ENCODE results near the gene THAP8.

THAP8 gene

GRCh38 chr19:36060430-36060829, 6.3 kb upstream of the THAP8 start:
- Histone ChIP-seq H3K4me1 (no peaks in the 10 kb centered on the region), H3K4me3 (ENCODE audit: low read depth, low read length) (no peak overlapping the region), H3K27me3 (ENCODE audit: control insufficient read depth, insufficient read depth, low read length) (no peaks in the 10 kb centered on the region), H3K4me2 (ENCODE audit: low read length) (no peak overlapping the region), H3K79me2 (no peaks in the 10 kb centered on the region), H3K9ac (no peak overlapping the region), H2AFZ (no peak overlapping the region), H3K9me3 (ENCODE audit: control insufficient read depth, low read length) (no peaks in the 10 kb centered on the region), H3K36me3 (ENCODE audit: control insufficient read depth, insufficient read depth, low read length) (no peaks in the 10 kb centered on the region), H3K27ac (no peak overlapping the region)
- TF ChIP-seq CTCF (IDR thresholded peaks at IDR 0.05) = peak; percentile 10

- H3K36me3 ChIP-seq (ENCODE audit: control insufficient read depth, insufficient read depth, low read length) = no peaks in the 10 kb centered on the region
- H3K9ac ChIP-seq = no peak overlapping the region
- TF ChIP-seq CTCF (IDR thresholded peaks at IDR 0.05) = no peak
- no peak overlapping the region for H3K27ac ChIP-seq
- no peaks in the 10 kb centered on the region for H3K79me2 ChIP-seq
- H3K9me3 ChIP-seq (ENCODE audit: control insufficient read depth, low read length) = no peaks in the 10 kb centered on the region
- no peak overlapping the region for H2AFZ ChIP-seq
- H3K4me2 ChIP-seq (ENCODE audit: low read length) = no peak overlapping the region
- no peaks in the 10 kb centered on the region for H3K4me1 ChIP-seq
- no peaks in the 10 kb centered on the region for H3K27me3 ChIP-seq (ENCODE audit: control insufficient read depth, insufficient read depth, low read length)
- no peak overlapping the region for H3K4me3 ChIP-seq (ENCODE audit: low read depth, low read length)
Measured at GRCh38 chr19:36059180-36059910, 5.3 kb upstream of the THAP8 start.

- Histone ChIP-seq H3K9ac (no peak overlapping the region), H3K36me3 (ENCODE audit: control insufficient read depth, insufficient read depth, low read length) (no peaks in the 10 kb centered on the region), H3K4me3 (ENCODE audit: low read depth, low read length) (no peak overlapping the region), H3K27ac (no peak overlapping the region), H2AFZ (no peak overlapping the region), H3K9me3 (ENCODE audit: control insufficient read depth, low read length) (no peaks in the 10 kb centered on the region), H3K4me2 (ENCODE audit: low read length) (no peak overlapping the region), H3K27me3 (ENCODE audit: control insufficient read depth, insufficient read depth, low read length) (no peaks in the 10 kb centered on the region), H3K79me2 (no peaks in the 10 kb centered on the region), H3K4me1 (no peaks in the 10 kb centered on the region)
- TF ChIP-seq CTCF (IDR thresholded peaks at IDR 0.05) = no peak
Measured at GRCh38 chr19:36058481-36059179, 4.5 kb upstream of the THAP8 start.

GRCh38 chr19:36054733-36055686, 925 bp upstream of the THAP8 start, which contains the start of gene WDR62:
Gene WDR62, plus strand, starts transcription at chr19:36054897. Its CDS starts 75 bp downstream, at chr19:36054972.
- peak within 1 kb of the TSS; percentile 99 for H3K4me2 ChIP-seq (ENCODE audit: low read length)
- no peaks in the 10 kb centered on the region for H3K4me1 ChIP-seq
- no peaks in the 10 kb centered on the region for H3K27me3 ChIP-seq (ENCODE audit: control insufficient read depth, insufficient read depth, low read length)
- peak within 1 kb of the TSS; percentile 22 for H3K9ac ChIP-seq
- H3K27ac ChIP-seq = peak within 1 kb of the TSS; percentile 86
- H3K9me3 ChIP-seq (ENCODE audit: control insufficient read depth, low read length) = no peaks in the 10 kb centered on the region
- peak within 1 kb of the TSS; percentile 95 for H2AFZ ChIP-seq
- no peak for TF ChIP-seq CTCF (IDR thresholded peaks at IDR 0.05)
- no peaks in the 10 kb centered on the region for H3K36me3 ChIP-seq (ENCODE audit: control insufficient read depth, insufficient read depth, low read length)
- H3K79me2 ChIP-seq = no peaks in the 10 kb centered on the region
- peak within 1 kb of the TSS; percentile 64 for H3K4me3 ChIP-seq (ENCODE audit: low read depth, low read length)
